Retinal pigment epithelial cell (primary cell): ENCODE measurements around the gene PPARD.
"Not testable (repeated sequence)": the region's sequence is repeated elsewhere in the genome, so short reads cannot be mapped to it uniquely, and the experiment has no call there.

Source experiments
- DNase-seq: peaks from one replicate; pipeline ENCODE4 v3.0.0-alpha.2; 2010; ENCODE audit warnings: low read depth
- H3K4me3 ChIP-seq: 2 replicates; pipeline ENCODE4 v1.5.1; 2011; ENCODE audit warnings: mild to moderate bottlenecking, low read length, control low read depth, moderate library complexity
- TF ChIP-seq, protein P1 (sequence below): conservative IDR thresholded peaks from 2 replicates; pipeline ENCODE4 v1.5.1; 2011; ENCODE audit warnings: low read depth, low read length, control low read depth, inconsistent platforms

PPARD gene

GRCh38 chr6:35427435-35427834, 85.1 kb downstream of the PPARD start:
- no peak for DNase-seq
- no peak overlapping the region for H3K4me3 ChIP-seq
- TF ChIP-seq, protein P1, sequence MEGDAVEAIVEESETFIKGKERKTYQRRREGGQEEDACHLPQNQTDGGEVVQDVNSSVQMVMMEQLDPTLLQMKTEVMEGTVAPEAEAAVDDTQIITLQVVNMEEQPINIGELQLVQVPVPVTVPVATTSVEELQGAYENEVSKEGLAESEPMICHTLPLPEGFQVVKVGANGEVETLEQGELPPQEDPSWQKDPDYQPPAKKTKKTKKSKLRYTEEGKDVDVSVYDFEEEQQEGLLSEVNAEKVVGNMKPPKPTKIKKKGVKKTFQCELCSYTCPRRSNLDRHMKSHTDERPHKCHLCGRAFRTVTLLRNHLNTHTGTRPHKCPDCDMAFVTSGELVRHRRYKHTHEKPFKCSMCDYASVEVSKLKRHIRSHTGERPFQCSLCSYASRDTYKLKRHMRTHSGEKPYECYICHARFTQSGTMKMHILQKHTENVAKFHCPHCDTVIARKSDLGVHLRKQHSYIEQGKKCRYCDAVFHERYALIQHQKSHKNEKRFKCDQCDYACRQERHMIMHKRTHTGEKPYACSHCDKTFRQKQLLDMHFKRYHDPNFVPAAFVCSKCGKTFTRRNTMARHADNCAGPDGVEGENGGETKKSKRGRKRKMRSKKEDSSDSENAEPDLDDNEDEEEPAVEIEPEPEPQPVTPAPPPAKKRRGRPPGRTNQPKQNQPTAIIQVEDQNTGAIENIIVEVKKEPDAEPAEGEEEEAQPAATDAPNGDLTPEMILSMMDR: no peak

GRCh38 chr6:35427851-35428321, 85.5 kb downstream of the PPARD start:
- TF ChIP-seq, protein P1: no peak
- DNase-seq: no peak
- no peak overlapping the region for H3K4me3 ChIP-seq

DNA sequence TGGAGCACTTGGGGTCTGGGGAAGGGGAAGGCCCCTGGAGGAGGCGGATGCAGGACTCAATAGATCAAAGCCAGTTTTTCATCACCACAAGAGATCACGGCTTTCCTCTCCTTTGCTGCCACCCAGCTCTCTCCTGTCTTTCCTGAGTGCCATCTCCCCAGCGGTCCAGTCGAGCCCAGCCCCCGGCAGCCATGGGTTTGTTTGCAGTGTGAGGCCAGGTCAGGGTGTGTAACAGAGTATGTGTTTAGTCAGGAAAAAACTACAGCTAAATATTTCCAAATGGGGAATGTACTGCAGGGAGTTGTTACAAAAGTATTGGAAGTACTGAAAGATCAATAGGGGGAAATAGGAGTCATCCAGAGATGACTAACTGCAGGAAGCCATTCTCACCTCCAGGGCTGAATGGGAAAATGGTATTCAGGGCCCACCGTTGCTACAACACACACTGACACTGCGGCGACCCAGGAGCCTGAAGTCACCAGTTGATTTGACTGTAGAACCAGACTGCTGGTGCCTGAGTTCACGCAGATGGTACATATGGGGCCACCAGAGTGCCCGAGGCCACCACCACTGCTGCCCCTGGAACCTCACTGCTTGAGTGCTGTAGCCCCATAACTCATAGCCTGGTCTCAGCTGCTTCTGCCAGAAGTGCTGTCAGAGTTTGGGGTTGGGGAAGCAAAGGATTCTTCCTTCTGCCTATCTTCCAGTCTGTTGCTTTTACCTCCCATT, 86.2 kb downstream of the PPARD start:
- no peak overlapping the region for H3K4me3 ChIP-seq
- TF ChIP-seq, protein P1: no peak
- no peak for DNase-seq

DNA sequence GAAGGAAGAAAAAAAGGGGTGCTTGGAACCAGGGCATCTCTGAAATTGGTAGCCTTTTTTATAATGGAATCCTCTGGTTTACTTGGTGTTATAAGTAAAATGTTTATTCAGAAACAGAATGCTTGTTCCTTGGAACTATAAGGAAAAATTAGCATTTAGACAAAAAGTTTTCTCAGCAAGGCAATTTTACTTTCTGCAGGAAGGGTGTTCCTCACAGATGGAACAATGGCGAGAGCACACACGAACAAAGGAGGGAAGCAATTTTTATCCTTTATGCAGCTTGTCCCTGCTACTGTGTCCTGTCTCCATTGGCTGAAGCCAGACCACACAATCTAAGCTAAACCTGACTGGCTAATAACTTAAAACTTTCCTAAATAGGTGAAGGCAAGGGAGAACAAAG, 87.1 kb downstream of the PPARD start:
- TF ChIP-seq, protein P1: no peak
- DNase-seq: no peak

GRCh38 chr6:35432291-35432690, 89.9 kb downstream of the PPARD start:
- DNase-seq: no peak
- TF ChIP-seq, protein P1: no peak
- H3K4me3 ChIP-seq: no peak overlapping the region

More for the DNA sequence above, 87.1 kb downstream of the PPARD start:
- no peak overlapping the region for H3K4me3 ChIP-seq

DNA sequence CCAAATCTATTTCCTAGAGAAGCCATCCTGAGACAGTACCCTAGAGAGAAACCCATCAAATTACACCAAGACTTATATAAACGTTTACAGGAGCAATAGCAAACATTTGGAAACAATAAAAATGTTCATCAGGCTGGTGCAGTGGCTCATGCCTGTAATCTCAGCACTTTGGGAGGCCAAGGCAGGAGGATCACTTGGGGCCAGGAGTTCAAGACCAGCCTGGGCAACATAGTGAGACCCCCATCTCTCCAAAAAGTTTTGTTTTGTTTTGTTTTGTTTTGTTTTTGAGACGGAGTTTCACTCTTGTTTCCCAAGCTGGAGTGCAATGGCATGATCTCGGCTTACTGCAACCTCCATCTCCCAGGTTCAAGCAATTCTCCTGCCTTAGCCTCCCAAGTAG, 90.3 kb downstream of the PPARD start:
- H3K4me3 ChIP-seq, DNase-seq: not testable (repeated sequence)

GRCh38 chr6:35435074-35435837, 92.9 kb downstream of the PPARD start:
- no peak overlapping the region for H3K4me3 ChIP-seq
- no peak for DNase-seq
- TF ChIP-seq, protein P1: no peak
